Measurements from ENCODE around the gene INS. TPM values are rescaled to one million over a fixed set of nuclear protein-coding genes. Genes with fewer than 3 reads are reported as not detected.

INS gene
- total and polyA plus RNA-seq, 2 of the 4 experiments (the other 2 are of a cell fraction) = not detected

DNA sequence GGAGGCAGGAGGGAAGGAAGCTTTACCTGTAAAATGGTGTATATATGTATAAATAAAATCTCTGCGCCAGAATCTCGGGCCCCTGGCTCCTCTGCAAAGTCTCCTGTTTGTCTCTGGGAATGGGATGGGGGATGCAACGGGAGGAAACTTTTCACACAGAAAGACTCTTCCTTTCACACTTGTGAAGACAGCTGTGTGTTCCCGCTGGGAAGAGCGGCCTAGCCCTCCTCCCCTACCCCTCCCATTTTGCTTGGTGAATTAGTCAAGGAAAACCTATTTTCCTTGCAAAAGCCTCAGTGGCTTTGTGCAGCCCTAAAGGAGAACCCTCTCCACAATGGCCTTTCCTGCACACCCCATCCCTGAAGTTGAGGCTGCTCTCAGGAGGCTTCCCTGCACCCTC lies 12.4 kb downstream of the INS start:
- no CpG with 5 or more reads among the region's 5 CpGs for WGBS, 2 experiments (ENCODE audit: extremely low coverage in 2 of 2, insufficient read length in 1 of 2)
- in situ Hi-C loops (cut with MboI; ENCODE audit: low sequenced_read_pairs) = no loop called here

More for the DNA sequence above, 12.4 kb downstream of the INS start:
- Histone ChIP-seq H2AFZ (replicated peaks; ENCODE audit: low read length, poor library complexity) (no peak overlapping the region), H2BK15ac (ENCODE audit: low read depth, low read length) (no peak overlapping the region), H3K4me3 (ENCODE audit: insufficient read depth, low read depth, low read length) (no peak overlapping the region), H3K18ac (ENCODE audit: low read depth, low read length) (no peak overlapping the region), H4K91ac (ENCODE audit: insufficient read depth, low read depth, low read length) (no peak overlapping the region), H3K23ac (ENCODE audit: low read depth, low read length) (no peak overlapping the region), H3K14ac (replicated peaks; ENCODE audit: low read depth, low read length) (no peak overlapping the region), H4K8ac (ENCODE audit: low read depth in 2 of 2, low read length in 2 of 2) (no peak overlapping the region), H3K4me1 (ENCODE audit: control insufficient read depth, insufficient read depth, low read length) (no peaks in the 10 kb centered on the region), H3K9me3 (ENCODE audit: control insufficient read depth, insufficient read depth, low read length) (no peaks in the 10 kb centered on the region), H4K5ac (ENCODE audit: low read depth, low read length) (no peak overlapping the region), H3K56ac (ENCODE audit: extremely low read depth, insufficient read depth, low read length) (no peak overlapping the region), H3K9ac (ENCODE audit: low read depth, low read length) (no peak overlapping the region), H3K27ac (ENCODE audit: insufficient read depth, low read length) (no peak overlapping the region), H3K27me3 (ENCODE audit: control insufficient read depth, insufficient read depth, low read length) (peaks cover 71% of the 10 kb centered on the region), H3K4ac (ENCODE audit: low read depth, low read length) (no peak overlapping the region), H3K9me1 (ENCODE audit: insufficient read depth, low read length) (no peaks in the 10 kb centered on the region), H3K4me2 (ENCODE audit: low read depth, low read length) (no peak overlapping the region), H2AK5ac (ENCODE audit: low read depth, low read length) (no peak overlapping the region), H2AK9ac (replicated peaks; ENCODE audit: low read depth, low read length, poor library complexity) (no peak overlapping the region), H4K20me1 (ENCODE audit: insufficient read depth, low read length) (peaks cover 3% of the 10 kb centered on the region; the same call in 1 of the 2 replicates), H3K36me3 (ENCODE audit: control insufficient read depth, insufficient read depth, low read length) (no peaks in the 10 kb centered on the region), H2BK120ac (ENCODE audit: low read depth, low read length) (no peak overlapping the region), H3K79me1 (ENCODE audit: low read depth in 1 of 2, low read length in 2 of 2) (no peaks in the 10 kb centered on the region), H2BK20ac (ENCODE audit: low read depth, low read length) (no peak overlapping the region), H2BK5ac (ENCODE audit: low read depth, low read length, poor library complexity, severe bottlenecking) (no peak overlapping the region)
- BruUV-seq (replicated peaks) = no TSS peak
- CTCF ChIA-PET = interaction anchor here (1.4 to 5.3 kb wide), 2 partner anchors 112 to 496 kb away, joined by 3 to 98 read pairs; no protein-coding TSS in a partner anchor
- TF ChIP-seq NFE2L2 (IDR thresholded peaks at IDR 0.05; ENCODE audit: low read depth, low read length) (no peak), MXI1 (IDR thresholded peaks at IDR 0.05; ENCODE audit: borderline replicate concordance, low read depth, low read length) (no peak), ELK1 (IDR thresholded peaks at IDR 0.05; ENCODE audit: borderline replicate concordance, low read depth, low read length) (no peak), POLR2A (IDR thresholded peaks at IDR 0.05; ENCODE audit: low read depth, low read length) (no peak), BHLHE40 (IDR thresholded peaks at IDR 0.05; ENCODE audit: low read depth, low read length) (no peak), RAD21 (IDR thresholded peaks at IDR 0.05; ENCODE audit: low read length) (no peak), RFX5 (IDR thresholded peaks at IDR 0.05; ENCODE audit: low read depth, low read length) (no peak), MAFK (IDR thresholded peaks at IDR 0.05; ENCODE audit: low read depth, low read length) (no peak), CEBPB (IDR thresholded peaks at IDR 0.05; ENCODE audit: low read depth, low read length) (no peak), MAZ (IDR thresholded peaks at IDR 0.05; ENCODE audit: borderline replicate concordance, low read depth, low read length) (no peak), RCOR1 (IDR thresholded peaks at IDR 0.05; ENCODE audit: insufficient replicate concordance, low read length) (no peak), SMC3 (IDR thresholded peaks at IDR 0.05; ENCODE audit: low read depth, low read length) (no peak), FOS (IDR thresholded peaks at IDR 0.05; ENCODE audit: low read depth, low read length) (no peak)
- TF ChIP-seq, protein P1, sequence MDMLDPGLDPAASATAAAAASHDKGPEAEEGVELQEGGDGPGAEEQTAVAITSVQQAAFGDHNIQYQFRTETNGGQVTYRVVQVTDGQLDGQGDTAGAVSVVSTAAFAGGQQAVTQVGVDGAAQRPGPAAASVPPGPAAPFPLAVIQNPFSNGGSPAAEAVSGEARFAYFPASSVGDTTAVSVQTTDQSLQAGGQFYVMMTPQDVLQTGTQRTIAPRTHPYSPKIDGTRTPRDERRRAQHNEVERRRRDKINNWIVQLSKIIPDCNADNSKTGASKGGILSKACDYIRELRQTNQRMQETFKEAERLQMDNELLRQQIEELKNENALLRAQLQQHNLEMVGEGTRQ (IDR thresholded peaks at IDR 0.05; ENCODE audit: low read depth, low read length) = no peak
- no peak for DNase-seq
- POLR2A ChIA-PET (ENCODE audit: unreplicated experiment) = no interaction called here
- no peak for ATAC-seq (ENCODE audit: low read depth)
- dilution Hi-C loops (cut with HindIII; ENCODE audit: low sequenced_read_pairs, unreplicated experiment) (no loop called here), intact Hi-C loops (cut with micrococcal nuclease) (no loop called here)

Measured in IMR-90 (cell line).